IMR-90 (cell line): ENCODE data around the gene NME4. TPM values are rescaled to one million over a fixed set of nuclear protein-coding genes. Genes with fewer than 3 reads are reported as not detected.

Experiments used
- ATAC-seq: fragments of 200-7000 bp; cut with Tn5 transposase; 2 replicates; pipeline ENCODE4 v1.9.1; 2020; ENCODE audit warnings: low read depth, mild to moderate bottlenecking, moderate library complexity
- BruUV-seq: library from RNA; stranded (reverse); fragments of 400-500 nt; replicated peaks from 2 replicates; lab custom pipeline; 2021; lab: Mats Ljungman, UMichigan
- CTCF ChIA-PET: fragments of 300-600 bp; formaldehyde crosslinking; extraction: SDS; loops from one replicate; lab custom pipeline; 2021; ENCODE audit warnings: antibody characterized with exemption; lab: Yijun Ruan, JAX
- POLR2A ChIA-PET: fragments of 300-600 bp; sonication (Branson Sonifier 250); formaldehyde crosslinking; loops from one replicate; lab custom pipeline; 2022; ENCODE audit warnings: antibody characterized with exemption; ENCODE audit not compliant: unreplicated experiment; lab: Charles Lee
- DNase-seq: peaks from one replicate; pipeline ENCODE4 v3.0.0; 2013
- H2AFZ ChIP-seq: replicated peaks from 2 replicates; pipeline ENCODE3; 2013; ENCODE audit warnings: low read length, mild to moderate bottlenecking; ENCODE audit not compliant: poor library complexity
- H2AK5ac ChIP-seq: 2 replicates; pipeline ENCODE4 v1.6.1; 2013; ENCODE audit warnings: low read depth, low read length, inconsistent platforms
- H2AK9ac ChIP-seq: replicated peaks from 2 replicates; pipeline ENCODE3; 2013; ENCODE audit warnings: mild to moderate bottlenecking, low read depth, low read length, moderate library complexity; ENCODE audit not compliant: poor library complexity
- H2BK120ac ChIP-seq: 2 replicates; pipeline ENCODE4 v1.6.1; 2013; ENCODE audit warnings: low read depth, low read length, inconsistent platforms
- H2BK15ac ChIP-seq: 3 replicates; pipeline ENCODE4 v1.6.1; 2013; ENCODE audit warnings: low read depth, low read length, inconsistent platforms
- H2BK20ac ChIP-seq: 2 replicates; pipeline ENCODE4 v1.6.1; 2013; ENCODE audit warnings: low read depth, mild to moderate bottlenecking, inconsistent platforms, low read length, moderate library complexity
- H2BK5ac ChIP-seq: 2 replicates; pipeline ENCODE4 v1.6.1; 2013; ENCODE audit warnings: mild to moderate bottlenecking, low read depth, low read length, inconsistent platforms; ENCODE audit not compliant: poor library complexity, severe bottlenecking
- H3K14ac ChIP-seq: replicated peaks from 2 replicates; pipeline ENCODE4 v1.6.1; 2013; ENCODE audit warnings: low read depth, low read length, inconsistent platforms
- H3K18ac ChIP-seq: 2 replicates; pipeline ENCODE4 v1.6.1; 2013; ENCODE audit warnings: low read depth, low read length, control low read depth
- H3K23ac ChIP-seq: 2 replicates; pipeline ENCODE4 v1.6.1; 2013; ENCODE audit warnings: low read depth, low read length, inconsistent platforms
- H3K27ac ChIP-seq: 2 replicates; pipeline ENCODE4 v1.5.1; 2013; ENCODE audit warnings: mild to moderate bottlenecking, control low read depth, low read length; ENCODE audit not compliant: insufficient read depth
- H3K27me3 ChIP-seq: 2 replicates; pipeline ENCODE4 v1.6.1; 2013; ENCODE audit warnings: low read length; ENCODE audit not compliant: control insufficient read depth, insufficient read depth
- H3K36me3 ChIP-seq: 2 replicates; pipeline ENCODE4 v1.6.1; 2013; ENCODE audit warnings: low read length, mixed read lengths; ENCODE audit not compliant: control insufficient read depth, insufficient read depth
- H3K4ac ChIP-seq: 2 replicates; pipeline ENCODE4 v1.6.1; 2013; ENCODE audit warnings: low read depth, low read length, inconsistent platforms
- H3K4me1 ChIP-seq: 2 replicates; pipeline ENCODE4 v1.6.1; 2013; ENCODE audit warnings: low read length, mixed read lengths; ENCODE audit not compliant: control insufficient read depth, insufficient read depth
- H3K4me2 ChIP-seq: 2 replicates; pipeline ENCODE4 v1.6.1; 2013; ENCODE audit warnings: low read depth, mild to moderate bottlenecking, control low read depth, low read length, moderate library complexity
- H3K4me3 ChIP-seq: 2 replicates; pipeline ENCODE4 v1.5.1; 2013; ENCODE audit warnings: low read depth, mild to moderate bottlenecking, control low read depth, low read length, moderate library complexity; ENCODE audit not compliant: insufficient read depth
- H3K56ac ChIP-seq: 2 replicates; pipeline ENCODE4 v1.6.1; 2013; ENCODE audit warnings: low read length, inconsistent platforms; ENCODE audit not compliant: insufficient read depth; ENCODE audit errors: extremely low read depth
- H3K79me1 ChIP-seq, 2 experiments: 2 replicates each; pipeline ENCODE4 v1.6.1; 2013; ENCODE audit warnings: low read length in 2 of 2, inconsistent platforms in 1 of 2, low read depth in 1 of 2
- H3K9ac ChIP-seq: 2 replicates; pipeline ENCODE4 v1.6.1; 2013; ENCODE audit warnings: low read depth, low read length, control low read depth
- H3K9me1 ChIP-seq: 2 replicates; pipeline ENCODE4 v1.6.1; 2013; ENCODE audit warnings: low read length, inconsistent platforms; ENCODE audit not compliant: insufficient read depth
- H3K9me3 ChIP-seq: 2 replicates; pipeline ENCODE4 v1.6.1; 2013; ENCODE audit warnings: low read length; ENCODE audit not compliant: control insufficient read depth, insufficient read depth
- H4K20me1 ChIP-seq: 2 replicates; pipeline ENCODE4 v1.6.1; 2013; ENCODE audit warnings: low read length, inconsistent platforms; ENCODE audit not compliant: insufficient read depth
- H4K5ac ChIP-seq: 2 replicates; pipeline ENCODE4 v1.6.1; 2013; ENCODE audit warnings: mild to moderate bottlenecking, low read depth, low read length, control low read depth
- H4K8ac ChIP-seq, 2 experiments: 2 replicates each; pipeline ENCODE4 v1.6.1; 2013; ENCODE audit warnings: low read depth in 2 of 2, low read length in 2 of 2, control low read depth in 1 of 2, inconsistent platforms in 1 of 2
- H4K91ac ChIP-seq: 2 replicates; pipeline ENCODE4 v1.6.1; 2013; ENCODE audit warnings: low read depth, low read length, inconsistent platforms; ENCODE audit not compliant: insufficient read depth
- BHLHE40 ChIP-seq: fragments of 150-350 bp; IDR thresholded peaks from 2 replicates; pipeline ENCODE4 v1.6.1; 2016; ENCODE audit warnings: mild to moderate bottlenecking, low read depth, low read length
- CEBPB ChIP-seq: IDR thresholded peaks from 2 replicates; pipeline ENCODE4 v1.6.1; 2012; ENCODE audit warnings: low read depth, low read length, improper control_type of control experiment
- CHD1 ChIP-seq: IDR thresholded peaks from 2 replicates; pipeline ENCODE4 v1.6.1; 2012; ENCODE audit warnings: low read depth, low read length, improper control_type of control experiment
- FOS ChIP-seq: fragments of 150-350 bp; IDR thresholded peaks from 2 replicates; pipeline ENCODE4 v1.6.1; 2016; ENCODE audit warnings: low read depth, low read length
- MAFK ChIP-seq: IDR thresholded peaks from 2 replicates; pipeline ENCODE4 v1.6.1; 2012; ENCODE audit warnings: low read depth, low read length, improper control_type of control experiment
- MAZ ChIP-seq: IDR thresholded peaks from 2 replicates; pipeline ENCODE4 v1.6.1; 2012; ENCODE audit warnings: low read depth, mild to moderate bottlenecking, low read length, improper control_type of control experiment, moderate library complexity, borderline replicate concordance
- MXI1 ChIP-seq: IDR thresholded peaks from 2 replicates; pipeline ENCODE4 v1.6.1; 2012; ENCODE audit warnings: low read depth, mild to moderate bottlenecking, low read length, moderate library complexity, borderline replicate concordance
- NFE2L2 ChIP-seq: fragments of 150-350 bp; IDR thresholded peaks from 2 replicates; pipeline ENCODE4 v1.6.1; 2016; ENCODE audit warnings: low read depth, mild to moderate bottlenecking, low read length
- POLR2A ChIP-seq: IDR thresholded peaks from 2 replicates; pipeline ENCODE4 v1.6.1; 2012; ENCODE audit warnings: mild to moderate bottlenecking, low read depth, low read length
- RAD21 ChIP-seq: IDR thresholded peaks from 2 replicates; pipeline ENCODE4 v1.6.1; 2012; ENCODE audit warnings: low read length, improper control_type of control experiment
- RFX5 ChIP-seq: IDR thresholded peaks from 2 replicates; pipeline ENCODE4 v1.8.0; 2012; ENCODE audit warnings: low read depth, mild to moderate bottlenecking, low read length, moderate library complexity
- SMC3 ChIP-seq: fragments of 150-350 bp; IDR thresholded peaks from 2 replicates; pipeline ENCODE4 v1.6.1; 2016; ENCODE audit warnings: low read depth, mild to moderate bottlenecking, antibody characterized with exemption, low read length, moderate library complexity
- WGBS, 2 experiments: methylation state at CpG; one replicate each; pipeline versions ENCODE4 v1.1.5 to v1.1.7; 2013; ENCODE audit warnings: missing lambda C conversion rate in 2 of 2; ENCODE audit not compliant: insufficient read length in 1 of 2; ENCODE audit errors: extremely low coverage in 2 of 2; 5-methylcytosine and 5-hydroxymethylcytosine counted together
- dilution Hi-C: fragments of 300-500 bp; cut with HindIII; formaldehyde crosslinking; loops from one replicate; pipeline ENCODE4 v1.14.3; 2018; ENCODE audit warnings: low sequenced_read_pairs; ENCODE audit not compliant: unreplicated experiment
- in situ Hi-C: fragments of 300-500 bp; cut with MboI; formaldehyde crosslinking; loops from 3 replicates; pipeline ENCODE4 v1.14.3; 2019; ENCODE audit warnings: low sequenced_read_pairs, inconsistent platforms, mixed read lengths
- intact Hi-C: fragments of 100-400 bp; cut with micrococcal nuclease; formaldehyde crosslinking; loops from 2 replicates; pipeline ENCODE4 v1.10.0; 2022
- polyA plus RNA-seq, 3 experiments: library from polyadenylated mRNA; depleted of rRNA; stranded (reverse); fragments of >200 nt; gene quantifications; 2 replicates each; pipeline ENCODE4 v1.2.3, GENCODE V29; 2012; ENCODE audit warnings: low replicate concordance in 1 of 3
- total RNA-seq: library from RNA; depleted of rRNA; stranded (reverse); fragments of >200 nt; gene quantifications from 2 replicates; pipeline ENCODE4 v1.2.3, GENCODE V29; 2012
- TF ChIP-seq, protein P1 (sequence below): conservative IDR thresholded peaks from 2 replicates; pipeline ENCODE4 v1.5.1; 2012; ENCODE audit warnings: mild to moderate bottlenecking, low read depth, low read length, improper control_type of control experiment
- TF ChIP-seq, protein P2 (sequence below): fragments of 150-350 bp; IDR thresholded peaks from 2 replicates; pipeline ENCODE4 v1.6.1; 2016; ENCODE audit warnings: low read depth, mild to moderate bottlenecking, low read length, moderate library complexity, borderline replicate concordance
- TF ChIP-seq, protein P3 (sequence below): fragments of 150-350 bp; IDR thresholded peaks from 2 replicates; pipeline ENCODE4 v1.6.1; 2017; ENCODE audit warnings: mild to moderate bottlenecking, antibody characterized with exemption, low read length, low read depth

NME4 gene
- total and polyA plus RNA-seq, 2 of the 4 experiments (the other 2 are of a cell fraction) = 124 to 288 TPM

DNA sequence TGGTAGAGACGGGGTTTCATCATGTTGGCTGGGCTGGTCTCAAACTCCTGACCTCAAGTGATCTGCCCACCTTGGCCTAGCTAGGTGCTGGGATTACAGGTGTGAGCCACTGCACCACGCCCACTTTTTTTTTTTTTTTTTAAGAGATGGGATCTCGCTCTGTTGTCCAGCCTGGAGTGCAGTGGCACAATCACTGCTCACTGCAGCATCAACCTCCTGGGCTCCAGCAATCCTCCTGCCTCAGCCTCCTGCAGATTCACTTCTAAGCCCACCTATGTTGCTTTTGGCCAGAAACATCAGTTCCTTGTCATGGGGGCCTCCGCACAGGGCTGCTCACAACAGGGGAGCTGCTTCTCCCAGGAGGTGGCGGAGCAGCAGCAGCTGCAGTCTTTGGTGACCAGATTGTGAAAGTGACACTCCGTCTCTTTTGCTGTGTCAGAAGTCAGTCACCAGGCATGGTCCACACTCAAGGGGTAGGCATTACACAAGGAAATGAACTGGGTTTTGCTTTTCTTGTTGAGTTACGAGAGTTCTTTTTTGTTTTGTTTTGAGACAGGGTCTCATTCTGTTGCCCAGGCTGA lies 4.5 kb upstream of the NME4 start:
- POLR2A ChIA-PET = no interaction called here
- no peak overlapping the region for H3K18ac ChIP-seq
- H2AK9ac ChIP-seq = no peak overlapping the region
- no TSS peak for BruUV-seq
- no peak overlapping the region for H2BK5ac ChIP-seq
- H3K4me3 ChIP-seq = no peak overlapping the region
- dilution Hi-C loops (no loop called here), in situ Hi-C loops (loop anchor here (10.0 kb wide), 1 partner anchor 252 kb away; the partner anchor contains the start of genes MCRIP2 and WDR90), intact Hi-C loops (loop anchor here (10.0 kb wide), 1 partner anchor 92 kb away; no protein-coding TSS in a partner anchor)
- no peaks in the 10 kb centered on the region for H3K36me3 ChIP-seq
- H3K23ac ChIP-seq = no peak overlapping the region
- H3K56ac ChIP-seq = no peak overlapping the region
- H2BK15ac ChIP-seq = no peak overlapping the region
- no peak overlapping the region for H4K91ac ChIP-seq
- peaks cover 3% of the 10 kb centered on the region; the same call in 1 of the 2 replicates for H3K4me1 ChIP-seq
- H4K5ac ChIP-seq = no peak overlapping the region
- CTCF ChIA-PET = interaction anchor here (0.5 kb wide), 1 partner anchor 103 kb away, joined by 3 read pairs; no protein-coding TSS in a partner anchor
- no peak overlapping the region for H2BK120ac ChIP-seq
- H2BK20ac ChIP-seq = no peak overlapping the region
- H2AFZ ChIP-seq = no peak overlapping the region
- H3K27me3 ChIP-seq = no peaks in the 10 kb centered on the region
- H3K14ac ChIP-seq = no peak overlapping the region
- ATAC-seq (no peak), DNase-seq (no peak)
- 0 out of 2 replicates have a peak overlapping the region, but pooled peaks have one; percentile 1 for H2AK5ac ChIP-seq
- no peak overlapping the region for H4K8ac ChIP-seq
- peaks cover 0 to 8% of the 10 kb centered on the region in 2 experiments; a peak in 2 of 4 replicates for H3K79me1 ChIP-seq
- H3K4ac ChIP-seq = no peak overlapping the region
- H3K4me2 ChIP-seq = no peak overlapping the region
- no peak overlapping the region for H3K9ac ChIP-seq
- no peak overlapping the region for H3K27ac ChIP-seq
- peaks cover 3% of the 10 kb centered on the region for H3K9me3 ChIP-seq
- H3K9me1 ChIP-seq = 0 out of 2 replicates have a peak, but pooled peaks cover 2% of the 10 kb centered on the region
- 100% methylated on average over 3 of the region's 7 CpGs; no CpG with 5 or more reads in 1 of the 2 experiments for WGBS, 2 experiments
- H4K20me1 ChIP-seq = no peaks in the 10 kb centered on the region
- TF ChIP-seq RFX5 = no peak
- TF ChIP-seq, protein P1, sequence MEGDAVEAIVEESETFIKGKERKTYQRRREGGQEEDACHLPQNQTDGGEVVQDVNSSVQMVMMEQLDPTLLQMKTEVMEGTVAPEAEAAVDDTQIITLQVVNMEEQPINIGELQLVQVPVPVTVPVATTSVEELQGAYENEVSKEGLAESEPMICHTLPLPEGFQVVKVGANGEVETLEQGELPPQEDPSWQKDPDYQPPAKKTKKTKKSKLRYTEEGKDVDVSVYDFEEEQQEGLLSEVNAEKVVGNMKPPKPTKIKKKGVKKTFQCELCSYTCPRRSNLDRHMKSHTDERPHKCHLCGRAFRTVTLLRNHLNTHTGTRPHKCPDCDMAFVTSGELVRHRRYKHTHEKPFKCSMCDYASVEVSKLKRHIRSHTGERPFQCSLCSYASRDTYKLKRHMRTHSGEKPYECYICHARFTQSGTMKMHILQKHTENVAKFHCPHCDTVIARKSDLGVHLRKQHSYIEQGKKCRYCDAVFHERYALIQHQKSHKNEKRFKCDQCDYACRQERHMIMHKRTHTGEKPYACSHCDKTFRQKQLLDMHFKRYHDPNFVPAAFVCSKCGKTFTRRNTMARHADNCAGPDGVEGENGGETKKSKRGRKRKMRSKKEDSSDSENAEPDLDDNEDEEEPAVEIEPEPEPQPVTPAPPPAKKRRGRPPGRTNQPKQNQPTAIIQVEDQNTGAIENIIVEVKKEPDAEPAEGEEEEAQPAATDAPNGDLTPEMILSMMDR = no peak
- TF ChIP-seq POLR2A = no peak
- TF ChIP-seq SMC3 = no peak
- no peak for TF ChIP-seq MXI1
- no peak for TF ChIP-seq MAFK
- TF ChIP-seq, protein P2, sequence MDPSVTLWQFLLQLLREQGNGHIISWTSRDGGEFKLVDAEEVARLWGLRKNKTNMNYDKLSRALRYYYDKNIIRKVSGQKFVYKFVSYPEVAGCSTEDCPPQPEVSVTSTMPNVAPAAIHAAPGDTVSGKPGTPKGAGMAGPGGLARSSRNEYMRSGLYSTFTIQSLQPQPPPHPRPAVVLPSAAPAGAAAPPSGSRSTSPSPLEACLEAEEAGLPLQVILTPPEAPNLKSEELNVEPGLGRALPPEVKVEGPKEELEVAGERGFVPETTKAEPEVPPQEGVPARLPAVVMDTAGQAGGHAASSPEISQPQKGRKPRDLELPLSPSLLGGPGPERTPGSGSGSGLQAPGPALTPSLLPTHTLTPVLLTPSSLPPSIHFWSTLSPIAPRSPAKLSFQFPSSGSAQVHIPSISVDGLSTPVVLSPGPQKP = no peak
- TF ChIP-seq FOS = no peak
- TF ChIP-seq, protein P3, sequence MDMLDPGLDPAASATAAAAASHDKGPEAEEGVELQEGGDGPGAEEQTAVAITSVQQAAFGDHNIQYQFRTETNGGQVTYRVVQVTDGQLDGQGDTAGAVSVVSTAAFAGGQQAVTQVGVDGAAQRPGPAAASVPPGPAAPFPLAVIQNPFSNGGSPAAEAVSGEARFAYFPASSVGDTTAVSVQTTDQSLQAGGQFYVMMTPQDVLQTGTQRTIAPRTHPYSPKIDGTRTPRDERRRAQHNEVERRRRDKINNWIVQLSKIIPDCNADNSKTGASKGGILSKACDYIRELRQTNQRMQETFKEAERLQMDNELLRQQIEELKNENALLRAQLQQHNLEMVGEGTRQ = no peak
- no peak for TF ChIP-seq CEBPB
- no peak for TF ChIP-seq RAD21
- TF ChIP-seq BHLHE40 = no peak
- no peak for TF ChIP-seq CHD1
- TF ChIP-seq MAZ = no peak
- no peak for TF ChIP-seq NFE2L2
